ENCODE measurements around the gene ACBD6. TPM values are rescaled to one million over a fixed set of nuclear protein-coding genes. Genes with fewer than 3 reads are reported as not detected.

Gene ACBD6
- total and polyA plus RNA-seq, 2 experiments from 2014 or later, result 75.7 to 88.8 TPM

DNA sequence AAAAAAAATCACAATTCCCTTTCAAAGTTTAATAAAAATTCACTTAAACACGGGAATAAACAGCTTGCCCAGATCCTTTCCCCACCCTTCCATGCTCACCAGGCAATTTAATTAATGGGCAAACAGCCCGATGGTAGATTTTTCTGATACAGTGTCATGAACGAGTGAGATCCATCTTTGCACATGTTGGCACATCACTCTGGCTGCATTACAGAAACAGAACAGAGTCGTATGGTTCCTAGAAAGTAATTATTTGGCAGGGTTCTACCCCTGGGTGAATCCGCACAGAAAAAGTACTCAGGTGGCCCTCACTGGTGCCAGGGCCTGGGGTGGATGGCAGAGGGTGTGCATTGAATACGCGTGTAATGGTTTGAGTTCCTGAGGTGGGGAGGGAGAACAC, 31.8 kb upstream of the ACBD6 start:
- Histone ChIP-seq H3K27ac (ENCODE audit: low read depth) (no peak overlapping the region), H3K79me2 (replicated peaks; ENCODE audit: insufficient read depth) (no peaks in the 10 kb centered on the region), H3K4me3 (no peak overlapping the region), H4K20me1 (replicated peaks; ENCODE audit: insufficient read depth) (no peaks in the 10 kb centered on the region), H3K27me3 (ENCODE audit: insufficient read depth) (no peaks in the 10 kb centered on the region), H2AFZ (peak overlapping the region; percentile 67; the same call in 1 of the 2 replicates), H3K4me1 (ENCODE audit: insufficient read depth) (0 out of 2 replicates have a peak, but pooled peaks cover 5% of the 10 kb centered on the region), H3K36me3 (ENCODE audit: insufficient read depth) (no peaks in the 10 kb centered on the region), H3F3A (replicated peaks; ENCODE audit: low read depth) (no peaks in the 10 kb centered on the region), H3K9me2 (ENCODE audit: insufficient read depth) (no peaks in the 10 kb centered on the region), H3K4me2 (no peak overlapping the region)
- peaks cover 8% of the 10 kb centered on the region; the same call in 2 of the 3 replicates for H3K4me1 Mint-ChIP-seq
- H3K27me3 Mint-ChIP-seq (ENCODE audit: insufficient read depth, low read depth, poor library complexity), result peaks cover 3% of the 10 kb centered on the region
- ATAC-seq (no peak), DNase-seq (ENCODE audit: low spot score) (no peak)
- no peaks in the 10 kb centered on the region for H3K36me3 Mint-ChIP-seq (ENCODE audit: low read depth)
- no peak overlapping the region for H3K27ac Mint-ChIP-seq
- TF ChIP-seq STAT1 (IDR thresholded peaks at IDR 0.05; ENCODE audit: unreplicated experiment) (no peak), ZNF331 (CRISPR knock-in tag; IDR thresholded peaks at IDR 0.05; ENCODE audit: low read depth) (no peak), CREB1 (CRISPR knock-in tag; IDR thresholded peaks at IDR 0.05; ENCODE audit: low read depth) (no peak), POLR2AphosphoS5 (IDR thresholded peaks at IDR 0.05; ENCODE audit: low read depth) (no peak), JUNB (IDR thresholded peaks at IDR 0.05; ENCODE audit: unreplicated experiment) (no peak), EZH2phosphoT487 (IDR thresholded peaks at IDR 0.05; ENCODE audit: unreplicated experiment) (no peak), EZH2 (IDR thresholded peaks at IDR 0.05; ENCODE audit: low read depth, unreplicated experiment) (no peak), ZNF114 (CRISPR knock-in tag; IDR thresholded peaks at IDR 0.05) (no peak), NANOG (IDR thresholded peaks at IDR 0.05; ENCODE audit: borderline replicate concordance) (no peak)
- TF ChIP-seq, protein P1, sequence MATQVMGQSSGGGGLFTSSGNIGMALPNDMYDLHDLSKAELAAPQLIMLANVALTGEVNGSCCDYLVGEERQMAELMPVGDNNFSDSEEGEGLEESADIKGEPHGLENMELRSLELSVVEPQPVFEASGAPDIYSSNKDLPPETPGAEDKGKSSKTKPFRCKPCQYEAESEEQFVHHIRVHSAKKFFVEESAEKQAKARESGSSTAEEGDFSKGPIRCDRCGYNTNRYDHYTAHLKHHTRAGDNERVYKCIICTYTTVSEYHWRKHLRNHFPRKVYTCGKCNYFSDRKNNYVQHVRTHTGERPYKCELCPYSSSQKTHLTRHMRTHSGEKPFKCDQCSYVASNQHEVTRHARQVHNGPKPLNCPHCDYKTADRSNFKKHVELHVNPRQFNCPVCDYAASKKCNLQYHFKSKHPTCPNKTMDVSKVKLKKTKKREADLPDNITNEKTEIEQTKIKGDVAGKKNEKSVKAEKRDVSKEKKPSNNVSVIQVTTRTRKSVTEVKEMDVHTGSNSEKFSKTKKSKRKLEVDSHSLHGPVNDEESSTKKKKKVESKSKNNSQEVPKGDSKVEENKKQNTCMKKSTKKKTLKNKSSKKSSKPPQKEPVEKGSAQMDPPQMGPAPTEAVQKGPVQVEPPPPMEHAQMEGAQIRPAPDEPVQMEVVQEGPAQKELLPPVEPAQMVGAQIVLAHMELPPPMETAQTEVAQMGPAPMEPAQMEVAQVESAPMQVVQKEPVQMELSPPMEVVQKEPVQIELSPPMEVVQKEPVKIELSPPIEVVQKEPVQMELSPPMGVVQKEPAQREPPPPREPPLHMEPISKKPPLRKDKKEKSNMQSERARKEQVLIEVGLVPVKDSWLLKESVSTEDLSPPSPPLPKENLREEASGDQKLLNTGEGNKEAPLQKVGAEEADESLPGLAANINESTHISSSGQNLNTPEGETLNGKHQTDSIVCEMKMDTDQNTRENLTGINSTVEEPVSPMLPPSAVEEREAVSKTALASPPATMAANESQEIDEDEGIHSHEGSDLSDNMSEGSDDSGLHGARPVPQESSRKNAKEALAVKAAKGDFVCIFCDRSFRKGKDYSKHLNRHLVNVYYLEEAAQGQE (IDR thresholded peaks at IDR 0.05; ENCODE audit: unreplicated experiment), result no peak
- TF ChIP-seq, protein P2, sequence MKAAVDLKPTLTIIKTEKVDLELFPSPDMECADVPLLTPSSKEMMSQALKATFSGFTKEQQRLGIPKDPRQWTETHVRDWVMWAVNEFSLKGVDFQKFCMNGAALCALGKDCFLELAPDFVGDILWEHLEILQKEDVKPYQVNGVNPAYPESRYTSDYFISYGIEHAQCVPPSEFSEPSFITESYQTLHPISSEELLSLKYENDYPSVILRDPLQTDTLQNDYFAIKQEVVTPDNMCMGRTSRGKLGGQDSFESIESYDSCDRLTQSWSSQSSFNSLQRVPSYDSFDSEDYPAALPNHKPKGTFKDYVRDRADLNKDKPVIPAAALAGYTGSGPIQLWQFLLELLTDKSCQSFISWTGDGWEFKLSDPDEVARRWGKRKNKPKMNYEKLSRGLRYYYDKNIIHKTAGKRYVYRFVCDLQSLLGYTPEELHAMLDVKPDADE (IDR thresholded peaks at IDR 0.05), result no peak
- TF ChIP-seq, protein P3, sequence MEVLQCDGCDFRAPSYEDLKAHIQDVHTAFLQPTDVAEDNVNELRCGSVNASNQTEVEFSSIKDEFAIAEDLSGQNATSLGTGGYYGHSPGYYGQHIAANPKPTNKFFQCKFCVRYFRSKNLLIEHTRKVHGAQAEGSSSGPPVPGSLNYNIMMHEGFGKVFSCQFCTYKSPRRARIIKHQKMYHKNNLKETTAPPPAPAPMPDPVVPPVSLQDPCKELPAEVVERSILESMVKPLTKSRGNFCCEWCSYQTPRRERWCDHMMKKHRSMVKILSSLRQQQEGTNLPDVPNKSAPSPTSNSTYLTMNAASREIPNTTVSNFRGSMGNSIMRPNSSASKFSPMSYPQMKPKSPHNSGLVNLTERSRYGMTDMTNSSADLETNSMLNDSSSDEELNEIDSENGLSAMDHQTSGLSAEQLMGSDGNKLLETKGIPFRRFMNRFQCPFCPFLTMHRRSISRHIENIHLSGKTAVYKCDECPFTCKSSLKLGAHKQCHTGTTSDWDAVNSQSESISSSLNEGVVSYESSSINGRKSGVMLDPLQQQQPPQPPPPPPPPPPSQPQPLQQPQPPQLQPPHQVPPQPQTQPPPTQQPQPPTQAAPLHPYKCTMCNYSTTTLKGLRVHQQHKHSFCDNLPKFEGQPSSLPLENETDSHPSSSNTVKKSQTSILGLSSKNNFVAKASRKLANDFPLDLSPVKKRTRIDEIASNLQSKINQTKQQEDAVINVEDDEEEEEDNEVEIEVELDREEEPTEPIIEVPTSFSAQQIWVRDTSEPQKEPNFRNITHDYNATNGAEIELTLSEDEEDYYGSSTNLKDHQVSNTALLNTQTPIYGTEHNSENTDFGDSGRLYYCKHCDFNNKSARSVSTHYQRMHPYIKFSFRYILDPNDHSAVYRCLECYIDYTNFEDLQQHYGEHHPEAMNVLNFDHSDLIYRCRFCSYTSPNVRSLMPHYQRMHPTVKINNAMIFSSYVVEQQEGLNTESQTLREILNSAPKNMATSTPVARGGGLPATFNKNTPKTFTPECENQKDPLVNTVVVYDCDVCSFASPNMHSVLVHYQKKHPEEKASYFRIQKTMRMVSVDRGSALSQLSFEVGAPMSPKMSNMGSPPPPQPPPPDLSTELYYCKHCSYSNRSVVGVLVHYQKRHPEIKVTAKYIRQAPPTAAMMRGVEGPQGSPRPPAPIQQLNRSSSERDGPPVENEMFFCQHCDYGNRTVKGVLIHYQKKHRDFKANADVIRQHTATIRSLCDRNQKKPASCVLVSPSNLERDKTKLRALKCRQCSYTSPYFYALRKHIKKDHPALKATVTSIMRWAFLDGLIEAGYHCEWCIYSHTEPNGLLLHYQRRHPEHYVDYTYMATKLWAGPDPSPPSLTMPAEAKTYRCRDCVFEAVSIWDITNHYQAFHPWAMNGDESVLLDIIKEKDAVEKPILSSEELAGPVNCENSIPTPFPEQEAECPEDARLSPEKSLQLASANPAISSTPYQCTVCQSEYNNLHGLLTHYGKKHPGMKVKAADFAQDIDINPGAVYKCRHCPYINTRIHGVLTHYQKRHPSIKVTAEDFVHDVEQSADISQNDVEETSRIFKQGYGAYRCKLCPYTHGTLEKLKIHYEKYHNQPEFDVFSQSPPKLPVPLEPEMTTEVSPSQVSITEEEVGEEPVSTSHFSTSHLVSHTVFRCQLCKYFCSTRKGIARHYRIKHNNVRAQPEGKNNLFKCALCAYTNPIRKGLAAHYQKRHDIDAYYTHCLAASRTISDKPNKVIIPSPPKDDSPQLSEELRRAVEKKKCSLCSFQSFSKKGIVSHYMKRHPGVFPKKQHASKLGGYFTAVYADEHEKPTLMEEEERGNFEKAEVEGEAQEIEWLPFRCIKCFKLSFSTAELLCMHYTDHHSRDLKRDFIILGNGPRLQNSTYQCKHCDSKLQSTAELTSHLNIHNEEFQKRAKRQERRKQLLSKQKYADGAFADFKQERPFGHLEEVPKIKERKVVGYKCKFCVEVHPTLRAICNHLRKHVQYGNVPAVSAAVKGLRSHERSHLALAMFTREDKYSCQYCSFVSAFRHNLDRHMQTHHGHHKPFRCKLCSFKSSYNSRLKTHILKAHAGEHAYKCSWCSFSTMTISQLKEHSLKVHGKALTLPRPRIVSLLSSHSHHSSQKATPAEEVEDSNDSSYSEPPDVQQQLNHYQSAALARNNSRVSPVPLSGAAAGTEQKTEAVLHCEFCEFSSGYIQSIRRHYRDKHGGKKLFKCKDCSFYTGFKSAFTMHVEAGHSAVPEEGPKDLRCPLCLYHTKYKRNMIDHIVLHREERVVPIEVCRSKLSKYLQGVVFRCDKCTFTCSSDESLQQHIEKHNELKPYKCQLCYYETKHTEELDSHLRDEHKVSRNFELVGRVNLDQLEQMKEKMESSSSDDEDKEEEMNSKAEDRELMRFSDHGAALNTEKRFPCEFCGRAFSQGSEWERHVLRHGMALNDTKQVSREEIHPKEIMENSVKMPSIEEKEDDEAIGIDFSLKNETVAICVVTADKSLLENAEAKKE (CRISPR knock-in tag; IDR thresholded peaks at IDR 0.05), result no peak
- TF ChIP-seq, protein P4, sequence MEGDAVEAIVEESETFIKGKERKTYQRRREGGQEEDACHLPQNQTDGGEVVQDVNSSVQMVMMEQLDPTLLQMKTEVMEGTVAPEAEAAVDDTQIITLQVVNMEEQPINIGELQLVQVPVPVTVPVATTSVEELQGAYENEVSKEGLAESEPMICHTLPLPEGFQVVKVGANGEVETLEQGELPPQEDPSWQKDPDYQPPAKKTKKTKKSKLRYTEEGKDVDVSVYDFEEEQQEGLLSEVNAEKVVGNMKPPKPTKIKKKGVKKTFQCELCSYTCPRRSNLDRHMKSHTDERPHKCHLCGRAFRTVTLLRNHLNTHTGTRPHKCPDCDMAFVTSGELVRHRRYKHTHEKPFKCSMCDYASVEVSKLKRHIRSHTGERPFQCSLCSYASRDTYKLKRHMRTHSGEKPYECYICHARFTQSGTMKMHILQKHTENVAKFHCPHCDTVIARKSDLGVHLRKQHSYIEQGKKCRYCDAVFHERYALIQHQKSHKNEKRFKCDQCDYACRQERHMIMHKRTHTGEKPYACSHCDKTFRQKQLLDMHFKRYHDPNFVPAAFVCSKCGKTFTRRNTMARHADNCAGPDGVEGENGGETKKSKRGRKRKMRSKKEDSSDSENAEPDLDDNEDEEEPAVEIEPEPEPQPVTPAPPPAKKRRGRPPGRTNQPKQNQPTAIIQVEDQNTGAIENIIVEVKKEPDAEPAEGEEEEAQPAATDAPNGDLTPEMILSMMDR (conservative IDR thresholded peaks at IDR 0.05; ENCODE audit: low read depth in 2 of 2), result no peak
- H3K4me3 Mint-ChIP-seq, result no peak overlapping the region
- no peaks in the 10 kb centered on the region for H3K9me3 Mint-ChIP-seq
